ENCODE data around the gene HBD.

Gene HBD

GRCh38 chr11:5234381-5234834, at the start of gene HBD:
Gene HBD, minus strand, starts transcription at chr11:5234483. Its CDS starts 50 bp downstream, at chr11:5234433.
- no peak for TF ChIP-seq CTCF (IDR thresholded peaks at IDR 0.05; ENCODE audit: low read depth, low read length)
- peak within 1 kb of the TSS; percentile 33 for H3K4me3 ChIP-seq (ENCODE audit: low read depth, low read length)

GRCh38 chr11:5283882-5284281, 49.6 kb upstream of the HBD start:
- TF ChIP-seq CTCF (IDR thresholded peaks at IDR 0.05; ENCODE audit: low read depth, low read length): no peak
- H3K4me3 ChIP-seq (ENCODE audit: low read depth, low read length): no peak overlapping the region

GRCh38 chr11:5283086-5283485, 48.8 kb upstream of the HBD start:
- no peak for TF ChIP-seq CTCF (IDR thresholded peaks at IDR 0.05; ENCODE audit: low read depth, low read length)
- H3K4me3 ChIP-seq (ENCODE audit: low read depth, low read length): no peak overlapping the region

GRCh38 chr11:5282628-5283027, 48.3 kb upstream of the HBD start:
- H3K4me3 ChIP-seq (ENCODE audit: low read depth, low read length): no peak overlapping the region
- no peak for TF ChIP-seq CTCF (IDR thresholded peaks at IDR 0.05; ENCODE audit: low read depth, low read length)

- no peak for TF ChIP-seq CTCF (IDR thresholded peaks at IDR 0.05; ENCODE audit: low read depth, low read length)
Measured at GRCh38 chr11:5281596-5281995, 47.3 kb upstream of the HBD start.

GRCh38 chr11:5280582-5281102, 46.4 kb upstream of the HBD start:
- TF ChIP-seq CTCF (IDR thresholded peaks at IDR 0.05; ENCODE audit: low read depth, low read length): no peak
- H3K4me3 ChIP-seq (ENCODE audit: low read depth, low read length): no peak overlapping the region

More at GRCh38 chr11:5281596-5281995, 47.3 kb upstream of the HBD start:
- no peak overlapping the region for H3K4me3 ChIP-seq (ENCODE audit: low read depth, low read length)

- TF ChIP-seq CTCF (IDR thresholded peaks at IDR 0.05; ENCODE audit: low read depth, low read length): no peak
- no peak overlapping the region for H3K4me3 ChIP-seq (ENCODE audit: low read depth, low read length)
Measured at GRCh38 chr11:5279471-5280090, 45.3 kb upstream of the HBD start.
